H1 (cell line): ENCODE results near the gene SUCLG2. TPM values are rescaled to one million over a fixed set of nuclear protein-coding genes. Genes with fewer than 3 reads are reported as not detected.

Experiments
- CTCF ChIA-PET: fragments of 300-600 bp; sonication (Branson Sonifier 250); formaldehyde crosslinking; loops from one replicate; lab custom pipeline; 2021; ENCODE audit not compliant: partially characterized antibody; lab: Charles Lee
- POLR2A ChIA-PET: fragments of 300-600 bp; sonication (Branson Sonifier 250); formaldehyde crosslinking; loops from one replicate; lab custom pipeline; 2021; ENCODE audit warnings: inconsistent platforms; ENCODE audit not compliant: partially characterized antibody; lab: Charles Lee
- DNase-seq, 2 experiments: peaks; one replicate each; pipeline versions ENCODE4 v3.0.0 to v3.0.0-alpha.2; 2010 to 2022; ENCODE audit warnings: low spot score in 2 of 2, low read depth in 1 of 2, mixed read lengths in 1 of 2
- FAIRE-seq: peaks from 2 replicates; lab custom pipeline; 2011; peaks lifted over from hg19 to GRCh38; lab: Jason Lieb, UNC
- H2AFZ ChIP-seq: 2 replicates; pipeline ENCODE4 v1.8.1; 2012; ENCODE audit warnings: low read length, inconsistent platforms
- H2AK5ac ChIP-seq: 2 replicates; pipeline ENCODE4 v1.6.1; 2013; ENCODE audit warnings: low read depth, low read length
- H2BK120ac ChIP-seq: replicated peaks from 2 replicates; pipeline ENCODE3; 2013; ENCODE audit warnings: low read depth, low read length, inconsistent platforms
- H2BK12ac ChIP-seq: 2 replicates; pipeline ENCODE4 v1.6.1; 2013; ENCODE audit warnings: low read depth, low read length
- H2BK15ac ChIP-seq: 2 replicates; pipeline ENCODE4 v1.6.1; 2013; ENCODE audit warnings: low read length
- H2BK20ac ChIP-seq: 2 replicates; pipeline ENCODE4 v1.6.1; 2013; ENCODE audit warnings: low read length
- H2BK5ac ChIP-seq: 2 replicates; pipeline ENCODE4 v1.6.1; 2013; ENCODE audit warnings: low read depth, low read length
- H3K14ac ChIP-seq: 2 replicates; pipeline ENCODE4 v1.6.1; 2013; ENCODE audit warnings: inconsistent platforms; ENCODE audit not compliant: insufficient read length
- H3K18ac ChIP-seq: 2 replicates; pipeline ENCODE4 v1.6.1; 2013; ENCODE audit warnings: low read length; ENCODE audit errors: extremely low read depth
- H3K23ac ChIP-seq: 2 replicates; pipeline ENCODE4 v1.6.1; 2013; ENCODE audit warnings: inconsistent platforms; ENCODE audit not compliant: insufficient read length
- H3K23me2 ChIP-seq: 2 replicates; pipeline ENCODE4 v1.6.1; 2013; ENCODE audit warnings: low read depth, low read length
- H3K27ac ChIP-seq: 2 replicates; pipeline ENCODE4 v1.6.1; 2011; ENCODE audit warnings: low read depth, low read length, inconsistent platforms
- H3K27me3 ChIP-seq, 4 experiments: replicated peaks in 1 of 4; 1 replicate in 1 of 4; 2 replicates in 3 of 4; pipeline versions ENCODE4 v1.6.1 to v1.8.1; 2011 to 2013; ENCODE audit warnings: low read length in 3 of 4, mild to moderate bottlenecking in 3 of 4, inconsistent platforms in 2 of 4, mixed read lengths in 2 of 4, moderate library complexity in 1 of 4; ENCODE audit not compliant: control insufficient read depth in 3 of 4, insufficient read depth in 3 of 4; ENCODE audit errors: extremely low read depth in 1 of 4
- H3K36me3 ChIP-seq, 4 experiments: 2 replicates each; pipeline versions ENCODE4 v1.6.1 to v1.8.1; 2011 to 2013; ENCODE audit warnings: mild to moderate bottlenecking in 4 of 4, low read length in 3 of 4, moderate library complexity in 2 of 4, control low read depth in 1 of 4, inconsistent platforms in 1 of 4; ENCODE audit not compliant: insufficient read depth in 4 of 4, control insufficient read depth in 2 of 4
- H3K4ac ChIP-seq: replicated peaks from 2 replicates; pipeline ENCODE3; 2013; ENCODE audit warnings: low read length, low read depth, mixed read lengths, inconsistent platforms; ENCODE audit not compliant: insufficient read length
- H3K4me1 ChIP-seq, 4 experiments: replicated peaks in 1 of 4; 1 replicate in 1 of 4; 2 replicates in 3 of 4; pipeline versions ENCODE4 v1.6.1 to v1.8.1; 2011 to 2013; ENCODE audit warnings: low read length in 3 of 4, inconsistent platforms in 2 of 4, mixed read lengths in 1 of 4; ENCODE audit not compliant: insufficient read depth in 4 of 4, control insufficient read depth in 3 of 4
- H3K4me2 ChIP-seq, 2 experiments: 2 replicates each; pipeline versions ENCODE4 v1.6.1 to v1.8.1; 2011 to 2013; ENCODE audit warnings: low read depth in 2 of 2, low read length in 2 of 2, control low read depth in 1 of 2, inconsistent platforms in 1 of 2, mild to moderate bottlenecking in 1 of 2; ENCODE audit not compliant: insufficient read depth in 1 of 2
- H3K4me3 ChIP-seq, 4 experiments: fragments of 200-600, 300-600 bp in 1 of 4; sonication (generic), shearing (Covaris generic), sonication (Bioruptor Twin) in 1 of 4; 2 replicates each; pipeline versions ENCODE4 v1.5.1 to v1.8.1; 2011 to 2016; ENCODE audit warnings: low read length in 4 of 4, low read depth in 3 of 4, control low read depth in 2 of 4, inconsistent platforms in 2 of 4, mild to moderate bottlenecking in 2 of 4, mixed read lengths in 1 of 4, moderate library complexity in 1 of 4; ENCODE audit not compliant: insufficient read depth in 2 of 4; ENCODE audit errors: extremely low read depth in 1 of 4
- H3K56ac ChIP-seq: replicated peaks from 2 replicates; pipeline ENCODE3; 2013; ENCODE audit warnings: low read depth, mild to moderate bottlenecking, mixed read lengths, low read length, inconsistent platforms; ENCODE audit not compliant: insufficient read length
- H3K79me1 ChIP-seq: 2 replicates; pipeline ENCODE4 v1.6.1; 2013; ENCODE audit warnings: low read depth, low read length, control low read depth
- H3K79me2 ChIP-seq, 2 experiments: 2 replicates each; pipeline versions ENCODE4 v1.6.1 to v1.8.1; 2012 to 2013; ENCODE audit warnings: low read length in 2 of 2, mild to moderate bottlenecking in 2 of 2, inconsistent platforms in 1 of 2; ENCODE audit not compliant: insufficient read depth in 2 of 2, control insufficient read depth in 1 of 2
- H3K9ac ChIP-seq, 4 experiments: replicated peaks in 1 of 4; 1 replicate in 1 of 4; 2 replicates in 3 of 4; pipeline versions ENCODE4 v1.6.1 to v1.8.1; 2011 to 2013; ENCODE audit warnings: low read depth in 3 of 4, low read length in 3 of 4, control low read depth in 2 of 4, mild to moderate bottlenecking in 2 of 4, moderate library complexity in 2 of 4, inconsistent platforms in 1 of 4; ENCODE audit errors: extremely low read depth in 1 of 4
- H3K9me3 ChIP-seq, 2 experiments: 2 replicates each; pipeline versions ENCODE4 v1.6.1 to v1.8.1; 2012 to 2013; ENCODE audit warnings: mild to moderate bottlenecking in 2 of 2, moderate library complexity in 2 of 2, control low read depth in 1 of 2, inconsistent platforms in 1 of 2, low read depth in 1 of 2, low read length in 1 of 2, mixed read lengths in 1 of 2; ENCODE audit not compliant: insufficient read depth in 2 of 2
- H4K20me1 ChIP-seq, 2 experiments: replicated peaks in 1 of 2; 2 replicates each; pipeline versions ENCODE3 to v1.8.1; 2011 to 2013; ENCODE audit warnings: inconsistent platforms in 2 of 2, low read length in 2 of 2, mild to moderate bottlenecking in 1 of 2; ENCODE audit not compliant: insufficient read depth in 2 of 2, control insufficient read depth in 1 of 2
- H4K5ac ChIP-seq: 2 replicates; pipeline ENCODE4 v1.6.1; 2013; ENCODE audit warnings: low read length, low read depth, mixed read lengths, inconsistent platforms; ENCODE audit not compliant: insufficient read length
- H4K8ac ChIP-seq: 2 replicates; pipeline ENCODE4 v1.8.0; 2013; ENCODE audit warnings: mild to moderate bottlenecking, moderate library complexity, low read length, inconsistent platforms; ENCODE audit not compliant: insufficient read depth; ENCODE audit errors: extremely low read depth
- H4K91ac ChIP-seq: replicated peaks from 2 replicates; pipeline ENCODE3; 2013; ENCODE audit warnings: low read length, mixed read lengths, inconsistent platforms; ENCODE audit not compliant: insufficient read length
- BACH1 ChIP-seq: IDR thresholded peaks from 2 replicates; pipeline ENCODE4 v1.6.1; 2012; ENCODE audit warnings: low read length, improper control_type of control experiment
- CBX8 ChIP-seq: fragments of 300-800, 300-1000 bp; sonication (generic); IDR thresholded peaks from 2 replicates; pipeline ENCODE4 v1.7.1; 2016; ENCODE audit warnings: low read depth, low read length, borderline replicate concordance
- CHD2 ChIP-seq: IDR thresholded peaks from 2 replicates; pipeline ENCODE4 v1.6.1; 2012; ENCODE audit warnings: low read length, improper control_type of control experiment
- CTBP2 ChIP-seq: IDR thresholded peaks from 2 replicates; pipeline ENCODE4 v1.7.0; 2011; ENCODE audit warnings: borderline replicate concordance, mild to moderate bottlenecking, moderate library complexity, mixed read lengths, low read length; ENCODE audit not compliant: insufficient read depth, insufficient read length
- EP300 ChIP-seq, 2 experiments: IDR thresholded peaks; 1 replicate in 1 of 2; 2 replicates in 1 of 2; pipeline ENCODE4 v1.6.1; 2011 to 2012; ENCODE audit warnings: low read depth in 2 of 2, low read length in 2 of 2, mild to moderate bottlenecking in 2 of 2, borderline replicate concordance in 1 of 2, inconsistent platforms in 1 of 2, moderate library complexity in 1 of 2
- EZH2 ChIP-seq: fragments of 200-600 bp; sonication (generic); IDR thresholded peaks from 2 replicates; pipeline ENCODE4 v1.7.1; 2012; ENCODE audit warnings: low read depth, mild to moderate bottlenecking, moderate library complexity, low read length, inconsistent platforms; ENCODE audit not compliant: severe bottlenecking
- GTF2F1 ChIP-seq: IDR thresholded peaks from 2 replicates; pipeline ENCODE4 v1.6.1; 2012; ENCODE audit warnings: low read depth, low read length, improper control_type of control experiment, borderline replicate concordance
- JUN ChIP-seq: IDR thresholded peaks from 2 replicates; pipeline ENCODE4 v1.6.1; 2011; ENCODE audit warnings: low read depth, mild to moderate bottlenecking, improper control_type of control experiment, low read length
- RFX5 ChIP-seq: IDR thresholded peaks from 2 replicates; pipeline ENCODE4 v1.6.1; 2011; ENCODE audit warnings: low read depth, low read length, improper control_type of control experiment, borderline replicate concordance
- RXRA ChIP-seq: IDR thresholded peaks from 2 replicates; pipeline ENCODE4 v1.6.1; 2011; ENCODE audit warnings: low read depth, mild to moderate bottlenecking, low read length, moderate library complexity; ENCODE audit not compliant: insufficient read depth
- SIRT6 ChIP-seq: IDR thresholded peaks from one replicate; pipeline ENCODE4 v1.7.1; 2012; ENCODE audit warnings: low read length, inconsistent platforms
- SRF ChIP-seq: IDR thresholded peaks from 2 replicates; pipeline ENCODE4 v1.6.1; 2011; ENCODE audit warnings: mild to moderate bottlenecking, low read depth, low read length, moderate library complexity
- WGBS, 2 experiments: shearing (Covaris generic) in 1 of 2; methylation state at CpG; one replicate each; pipeline versions ENCODE4 v1.1.6 to v1.1.7; 2013 to 2015; ENCODE audit warnings: low lambda C conversion rate in 2 of 2, mixed read lengths in 2 of 2, inconsistent platforms in 1 of 2, low coverage in 1 of 2, missing lambda C conversion rate in 1 of 2; ENCODE audit not compliant: insufficient replicate concordance in 2 of 2, insufficient coverage in 1 of 2, insufficient read length in 1 of 2; ENCODE audit errors: extremely low coverage in 1 of 2, missing lambda C conversion rate in 1 of 2; 5-methylcytosine and 5-hydroxymethylcytosine counted together
- polyA plus RNA-seq, 7 experiments: library from polyadenylated mRNA; depleted of rRNA in 3 of 7; stranded (reverse) in 5 of 7; unstranded in 2 of 7; fragments of >200 nt in 5 of 7; fragments of 200-250 nt in 2 of 7; gene quantifications; 1 replicate in 5 of 7; 2 replicates in 1 of 7; 4 replicates in 1 of 7; pipeline versions ENCODE4 v1.2.1 to v1.2.3, GENCODE V29; 2011 to 2013; ENCODE audit warnings: missing spikeins in 2 of 7, mixed read lengths in 2 of 7
- total RNA-seq: library from RNA; stranded (reverse); fragmentation: NEBNext Ultra II Directional; extraction: Animal tissue kit (Norgen Biotek cat#: 25700); gene quantifications from 2 replicates; pipeline ENCODE4 v1.2.1, GENCODE V29; 2021
- TF ChIP-seq, protein P1 (sequence below): IDR thresholded peaks from 2 replicates; pipeline ENCODE4 v1.6.1; 2012; ENCODE audit warnings: inconsistent platforms

The SUCLG2 gene
- total and polyA plus RNA-seq, 2 of the 8 experiments (the other 6 are each of a cell fraction or from before 2014, with no cell fraction given): 12.9 to 46.2 TPM

DNA sequence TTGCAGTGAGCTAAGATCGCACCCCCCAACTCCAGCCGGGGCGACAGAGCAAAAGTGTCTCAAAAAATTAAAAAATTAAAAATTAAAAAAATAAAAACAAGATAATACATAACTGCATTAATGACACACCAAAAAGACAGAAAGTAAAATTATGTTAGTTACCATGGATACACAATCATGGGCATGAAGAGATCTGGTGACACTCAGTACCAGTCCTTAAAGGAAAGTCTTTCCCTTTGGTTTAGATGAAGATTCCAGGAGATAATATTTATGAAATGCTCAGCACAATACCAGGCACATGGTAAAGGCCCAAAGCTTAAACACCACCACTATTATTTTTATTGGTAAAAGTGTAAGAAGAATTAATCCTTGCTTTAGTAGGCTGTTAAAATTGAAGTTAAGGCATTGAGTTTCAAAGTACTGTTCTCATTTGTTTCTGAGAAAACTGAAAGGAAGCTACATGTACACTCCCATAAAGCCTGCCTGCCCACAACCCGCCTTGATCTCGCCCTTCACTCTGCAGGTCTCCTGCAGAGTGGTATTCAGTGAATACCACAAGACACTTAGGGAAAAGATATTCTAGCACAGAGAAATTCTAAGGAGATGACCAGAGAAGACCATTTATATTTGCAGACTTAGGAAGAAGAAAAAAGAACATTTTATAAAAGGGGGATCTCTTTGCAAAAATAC lies 52.3 kb downstream of the SUCLG2 start:
- no peak overlapping the region for H3K14ac ChIP-seq
- H2AK5ac ChIP-seq: no peak overlapping the region
- no peak overlapping the region for H2BK15ac ChIP-seq
- peaks cover 0 to 3% (median 0%) of the 10 kb centered on the region in 4 experiments; a peak in 1 of 7 replicates for H3K4me1 ChIP-seq
- no peak for DNase-seq
- H3K56ac ChIP-seq: no peak overlapping the region
- H3K27ac ChIP-seq: no peak overlapping the region
- peaks cover 0 to 8% (median 0%) of the 10 kb centered on the region in 4 experiments; a peak in 2 of 8 replicates for H3K36me3 ChIP-seq
- H3K18ac ChIP-seq: no peak overlapping the region
- no peak overlapping the region for H3K4me3 ChIP-seq
- no peak overlapping the region for H3K23ac ChIP-seq
- H4K5ac ChIP-seq: no peak overlapping the region
- POLR2A ChIA-PET: interaction anchor here (1.2 kb wide), 1 partner anchor 9 kb away, joined by 3 read pairs; no protein-coding TSS in a partner anchor
- no peaks in the 10 kb centered on the region for H3K79me2 ChIP-seq
- no peak overlapping the region for H4K8ac ChIP-seq
- no peak overlapping the region for H2BK20ac ChIP-seq
- no peak overlapping the region for H3K9ac ChIP-seq
- no peak overlapping the region for H2BK5ac ChIP-seq
- H2BK120ac ChIP-seq: no peak overlapping the region
- FAIRE-seq: no peak
- no peaks in the 10 kb centered on the region for H3K23me2 ChIP-seq
- H3K9me3 ChIP-seq: no peaks in the 10 kb centered on the region
- no peak overlapping the region for H2AFZ ChIP-seq
- no peak overlapping the region for H2BK12ac ChIP-seq
- no peaks in the 10 kb centered on the region for H4K20me1 ChIP-seq
- H3K4me2 ChIP-seq: no peak overlapping the region
- CTCF ChIA-PET: interaction anchor here (1.1 to 3.8 kb wide), 4 partner anchors 10 to 218 kb away, joined by 3 to 17 read pairs (median 8); no protein-coding TSS in a partner anchor
- H3K4ac ChIP-seq: no peak overlapping the region
- H4K91ac ChIP-seq: no peak overlapping the region
- no peaks in the 10 kb centered on the region for H3K27me3 ChIP-seq
- 91% methylated on average over 5 of the region's 5 CpGs; no CpG with 5 or more reads in 1 of the 2 experiments for WGBS, 2 experiments
- no peaks in the 10 kb centered on the region for H3K79me1 ChIP-seq
- no peak for TF ChIP-seq CBX8
- no peak for TF ChIP-seq RFX5
- no peak for TF ChIP-seq SRF
- no peak for TF ChIP-seq RXRA
- no peak for TF ChIP-seq GTF2F1
- TF ChIP-seq CTBP2: no peak
- no peak for TF ChIP-seq SIRT6
- TF ChIP-seq EP300 (IDR thresholded peaks at IDR 0.05; ENCODE audit: borderline replicate concordance in 1 of 2, low read depth in 2 of 2, low read length in 2 of 2): no peak
- TF ChIP-seq EZH2: no peak
- no peak for TF ChIP-seq CHD2
- TF ChIP-seq BACH1: no peak
- TF ChIP-seq, protein P1, sequence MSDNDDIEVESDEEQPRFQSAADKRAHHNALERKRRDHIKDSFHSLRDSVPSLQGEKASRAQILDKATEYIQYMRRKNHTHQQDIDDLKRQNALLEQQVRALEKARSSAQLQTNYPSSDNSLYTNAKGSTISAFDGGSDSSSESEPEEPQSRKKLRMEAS: no peak
- TF ChIP-seq JUN: no peak
